Astrocyte (in vitro differentiated cells and primary cell): ENCODE results near the gene SH2D6.

ENCODE experiments used
- EZH2 ChIP-seq: IDR thresholded peaks from 2 replicates; pipeline ENCODE4 v1.6.1; 2012; ENCODE audit warnings: mild to moderate bottlenecking, low read length, inconsistent platforms; ENCODE audit not compliant: insufficient read depth
- TF ChIP-seq, protein P1 (sequence below): IDR thresholded peaks from 2 replicates; pipeline ENCODE4 v1.5.1; 2011; ENCODE audit warnings: low read depth, mild to moderate bottlenecking, inconsistent platforms, low read length, moderate library complexity; ENCODE audit not compliant: insufficient read depth

DNA sequence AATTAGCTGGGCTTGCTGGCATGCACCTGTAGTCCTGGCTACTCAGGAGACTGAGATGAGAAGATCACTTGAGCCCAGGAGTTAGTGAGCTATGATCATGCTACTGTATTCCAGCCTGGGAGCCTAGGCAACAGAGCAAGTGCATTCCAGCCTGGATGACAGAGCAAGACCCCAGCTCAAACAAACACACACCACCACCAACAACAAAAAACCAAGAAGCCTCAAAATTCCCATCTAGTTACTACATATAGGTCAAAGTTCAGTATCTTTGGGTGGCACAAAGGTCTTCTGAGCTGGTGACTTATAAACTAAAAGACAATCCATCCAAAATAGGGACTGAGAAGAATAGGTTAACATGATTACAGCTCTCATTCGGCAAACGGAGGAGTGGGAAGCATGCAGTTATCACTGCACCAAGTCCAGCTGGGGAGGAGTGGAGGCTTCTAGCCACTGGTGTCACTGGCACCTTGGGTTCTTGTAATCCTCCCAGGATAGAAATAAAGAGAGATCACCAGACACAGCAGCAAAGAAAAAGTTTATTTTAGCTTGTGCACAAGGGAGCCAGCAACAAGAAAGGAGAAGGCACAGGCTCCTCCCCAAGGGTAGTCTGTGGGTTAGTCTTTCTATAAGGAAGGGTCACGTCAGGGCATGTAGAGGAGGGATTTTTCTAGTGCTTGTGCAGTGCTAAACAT, 57.4 kb downstream of the SH2D6 start:
- TF ChIP-seq, protein P1, sequence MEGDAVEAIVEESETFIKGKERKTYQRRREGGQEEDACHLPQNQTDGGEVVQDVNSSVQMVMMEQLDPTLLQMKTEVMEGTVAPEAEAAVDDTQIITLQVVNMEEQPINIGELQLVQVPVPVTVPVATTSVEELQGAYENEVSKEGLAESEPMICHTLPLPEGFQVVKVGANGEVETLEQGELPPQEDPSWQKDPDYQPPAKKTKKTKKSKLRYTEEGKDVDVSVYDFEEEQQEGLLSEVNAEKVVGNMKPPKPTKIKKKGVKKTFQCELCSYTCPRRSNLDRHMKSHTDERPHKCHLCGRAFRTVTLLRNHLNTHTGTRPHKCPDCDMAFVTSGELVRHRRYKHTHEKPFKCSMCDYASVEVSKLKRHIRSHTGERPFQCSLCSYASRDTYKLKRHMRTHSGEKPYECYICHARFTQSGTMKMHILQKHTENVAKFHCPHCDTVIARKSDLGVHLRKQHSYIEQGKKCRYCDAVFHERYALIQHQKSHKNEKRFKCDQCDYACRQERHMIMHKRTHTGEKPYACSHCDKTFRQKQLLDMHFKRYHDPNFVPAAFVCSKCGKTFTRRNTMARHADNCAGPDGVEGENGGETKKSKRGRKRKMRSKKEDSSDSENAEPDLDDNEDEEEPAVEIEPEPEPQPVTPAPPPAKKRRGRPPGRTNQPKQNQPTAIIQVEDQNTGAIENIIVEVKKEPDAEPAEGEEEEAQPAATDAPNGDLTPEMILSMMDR: no peak
- no peak for TF ChIP-seq EZH2
